Measurements from ENCODE around the gene SKIC8.

SKIC8 gene

DNA sequence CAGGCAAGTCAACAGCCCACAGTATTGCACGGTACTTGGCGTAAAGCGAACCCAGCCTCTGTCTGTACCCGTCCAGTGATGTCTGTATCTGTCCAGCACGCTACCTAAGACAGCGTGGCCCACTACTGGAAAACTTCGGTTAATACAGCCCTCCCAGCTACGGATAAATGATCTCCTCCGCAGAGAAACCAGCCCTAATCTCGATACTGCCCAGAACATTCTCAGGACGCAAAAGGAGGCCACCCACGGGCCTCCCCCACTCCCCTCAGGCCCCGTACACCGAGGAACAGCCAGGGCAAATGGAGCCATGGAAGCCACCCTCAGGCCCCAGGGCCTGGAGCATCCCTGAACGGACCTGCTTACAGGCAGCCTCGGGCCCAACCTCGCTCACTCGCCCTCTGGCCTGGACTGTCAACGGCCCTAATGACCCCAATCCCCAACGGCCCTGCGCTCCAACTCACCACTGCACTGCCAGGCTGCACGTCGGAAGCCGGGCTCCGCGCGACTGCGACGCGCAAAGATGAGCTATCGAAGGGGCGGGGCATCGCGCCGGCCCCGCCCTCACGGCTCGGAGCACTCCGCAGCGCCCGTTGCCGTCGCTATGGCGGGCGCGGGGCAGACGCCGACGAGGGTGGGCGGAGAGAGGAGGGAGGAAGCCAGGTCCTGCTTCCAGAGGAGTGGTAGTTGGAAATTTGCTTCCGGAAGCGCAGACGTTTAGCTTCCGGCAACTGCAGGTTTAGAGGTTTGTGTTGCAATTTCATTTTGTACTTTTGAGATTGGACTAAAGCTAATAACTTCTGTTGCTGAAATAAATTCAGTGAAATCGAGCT lies at the start of gene SKIC8:
SKIC8 (minus strand) TSS at position 509 of the 830 bp plus-strand sequence. CDS start 3,923 bp downstream, outside the sequence.
- DNase-seq: peak; percentile 91

DNA sequence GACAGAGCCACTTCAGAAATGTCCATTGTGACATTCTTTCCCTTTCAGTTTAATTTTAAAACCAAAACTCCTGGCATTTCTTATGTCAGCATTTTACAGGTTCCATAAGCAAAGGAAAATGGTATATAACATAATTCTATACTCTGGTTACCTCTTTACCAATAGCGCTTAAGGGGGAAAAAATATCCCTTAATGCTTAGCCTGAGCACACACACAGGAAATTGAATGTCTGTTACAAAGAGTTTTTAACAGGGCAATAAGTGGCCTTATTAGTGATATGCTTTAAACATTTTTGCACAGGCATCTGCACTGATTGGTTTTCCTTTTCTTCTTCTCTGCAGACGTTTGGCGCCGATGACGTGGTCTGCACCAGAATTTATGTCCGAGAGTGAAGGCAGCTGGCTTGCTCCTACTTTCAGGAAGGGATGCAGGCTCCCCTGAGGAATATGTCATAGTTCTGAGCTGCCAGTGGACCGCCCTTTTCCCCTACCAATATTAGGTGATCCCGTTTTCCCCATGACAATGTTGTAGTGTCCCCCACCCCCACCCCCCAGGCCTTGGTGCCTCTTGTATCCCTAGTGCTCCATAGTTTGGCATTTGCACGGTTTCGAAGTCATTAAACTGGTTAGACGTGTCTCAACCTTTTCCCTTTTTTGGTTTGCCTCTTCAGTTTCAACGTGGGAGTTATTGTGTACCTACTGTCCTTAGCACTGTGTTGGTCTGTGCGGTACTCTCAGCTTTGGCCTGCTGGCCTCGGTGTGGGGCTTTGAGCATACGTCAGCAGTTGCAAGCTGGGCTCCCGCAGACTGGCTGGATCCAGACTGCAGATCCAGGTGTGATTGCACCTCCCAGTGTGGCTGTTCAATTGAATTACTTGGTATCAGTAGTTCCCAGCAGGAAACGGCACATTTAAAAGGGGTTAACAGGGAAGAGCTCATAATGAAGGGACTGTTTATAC lies 48.5 kb upstream of the SKIC8 start:
- no peak for DNase-seq

DNA sequence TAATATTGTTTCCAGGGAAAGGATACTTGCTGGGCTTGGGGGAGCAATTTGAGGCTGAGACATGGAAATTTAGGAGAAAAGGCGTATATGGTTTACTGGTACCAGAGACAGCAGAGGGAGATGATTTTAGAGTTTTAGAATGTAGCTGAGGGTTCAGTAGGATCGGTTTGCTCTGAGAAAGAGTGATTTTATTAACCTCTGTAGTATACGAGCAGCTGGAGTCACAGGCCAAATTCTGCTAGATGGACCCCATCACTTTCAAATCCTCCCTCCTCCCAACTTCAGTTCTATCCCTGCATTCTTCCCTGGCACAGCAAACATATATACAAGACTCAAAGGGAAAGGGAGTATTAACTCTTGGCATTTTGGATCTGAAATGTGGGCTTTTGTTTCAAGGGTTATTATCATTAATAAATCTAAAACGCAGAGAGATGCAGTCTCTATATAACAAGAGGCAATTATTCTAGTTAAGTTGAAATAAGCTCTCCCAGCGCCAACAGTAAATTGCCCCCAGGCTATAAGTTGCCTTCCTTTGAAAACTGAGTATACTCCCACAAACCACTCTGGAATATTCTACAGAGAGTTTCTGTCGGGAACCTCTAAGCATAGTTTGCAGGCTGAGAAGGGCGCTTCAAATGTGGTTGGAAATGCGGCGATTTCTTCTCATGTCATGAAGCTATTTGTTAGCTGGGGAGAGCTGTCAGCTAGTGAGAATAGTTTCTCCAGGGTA lies 46.2 kb upstream of the SKIC8 start:
- no peak for DNase-seq

DNA sequence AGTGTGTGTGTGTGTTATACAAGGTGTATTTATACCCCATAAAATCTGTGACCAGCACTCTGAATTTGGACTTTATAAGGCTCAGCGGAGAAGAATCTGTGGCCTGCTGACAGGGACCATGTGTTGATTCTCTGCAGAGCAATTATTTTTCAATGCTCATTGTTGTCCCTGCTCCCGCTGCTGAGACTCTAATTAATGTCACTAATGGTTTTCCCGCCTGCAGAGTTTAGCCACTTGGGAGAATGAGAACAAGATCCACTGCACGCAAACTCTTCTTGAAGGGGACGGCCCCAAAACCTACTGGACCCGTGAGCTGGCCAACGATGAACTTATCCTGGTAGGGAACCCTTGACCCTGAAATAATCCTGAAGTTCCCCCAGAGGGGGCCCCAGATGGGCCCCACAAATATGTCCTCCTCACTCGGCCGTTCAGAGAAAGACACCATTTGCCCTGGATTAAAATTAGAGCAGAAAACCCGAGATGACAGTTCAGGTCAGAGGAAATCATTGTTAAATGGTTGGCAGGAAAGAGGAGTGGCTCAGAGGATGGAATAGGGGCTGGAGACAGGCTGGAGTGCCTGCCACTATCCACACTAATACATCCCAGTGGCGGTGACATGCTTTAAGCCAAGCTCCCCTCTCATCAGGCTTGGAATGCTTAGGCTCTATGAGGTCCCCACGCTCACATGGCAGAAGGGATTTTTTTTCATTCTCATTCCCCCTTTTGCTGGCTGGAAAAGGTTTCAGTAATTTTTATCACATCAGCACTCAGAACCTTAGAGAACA lies 44.1 kb upstream of the SKIC8 start:
- no peak for DNase-seq

DNA sequence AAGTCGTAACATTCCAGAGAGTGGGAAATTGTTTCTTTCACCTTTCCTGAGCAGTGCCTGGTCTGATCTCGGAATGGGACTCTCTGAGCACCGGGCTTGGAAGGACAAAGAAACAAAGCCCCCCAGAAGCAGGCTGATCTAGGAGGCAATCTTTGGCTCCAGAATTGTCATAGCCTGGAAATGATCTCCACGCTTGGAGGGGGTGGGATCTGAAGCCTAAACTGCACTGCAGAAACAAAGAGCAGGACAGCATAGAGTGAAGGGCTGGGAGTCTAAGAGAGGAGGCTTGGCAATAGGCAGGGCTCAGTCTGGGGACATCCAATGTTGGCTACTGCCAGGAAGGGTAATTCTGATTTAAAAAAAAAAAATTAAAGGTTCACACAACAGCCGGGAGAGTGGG lies 42.6 kb upstream of the SKIC8 start:
- no peak for DNase-seq

DNA sequence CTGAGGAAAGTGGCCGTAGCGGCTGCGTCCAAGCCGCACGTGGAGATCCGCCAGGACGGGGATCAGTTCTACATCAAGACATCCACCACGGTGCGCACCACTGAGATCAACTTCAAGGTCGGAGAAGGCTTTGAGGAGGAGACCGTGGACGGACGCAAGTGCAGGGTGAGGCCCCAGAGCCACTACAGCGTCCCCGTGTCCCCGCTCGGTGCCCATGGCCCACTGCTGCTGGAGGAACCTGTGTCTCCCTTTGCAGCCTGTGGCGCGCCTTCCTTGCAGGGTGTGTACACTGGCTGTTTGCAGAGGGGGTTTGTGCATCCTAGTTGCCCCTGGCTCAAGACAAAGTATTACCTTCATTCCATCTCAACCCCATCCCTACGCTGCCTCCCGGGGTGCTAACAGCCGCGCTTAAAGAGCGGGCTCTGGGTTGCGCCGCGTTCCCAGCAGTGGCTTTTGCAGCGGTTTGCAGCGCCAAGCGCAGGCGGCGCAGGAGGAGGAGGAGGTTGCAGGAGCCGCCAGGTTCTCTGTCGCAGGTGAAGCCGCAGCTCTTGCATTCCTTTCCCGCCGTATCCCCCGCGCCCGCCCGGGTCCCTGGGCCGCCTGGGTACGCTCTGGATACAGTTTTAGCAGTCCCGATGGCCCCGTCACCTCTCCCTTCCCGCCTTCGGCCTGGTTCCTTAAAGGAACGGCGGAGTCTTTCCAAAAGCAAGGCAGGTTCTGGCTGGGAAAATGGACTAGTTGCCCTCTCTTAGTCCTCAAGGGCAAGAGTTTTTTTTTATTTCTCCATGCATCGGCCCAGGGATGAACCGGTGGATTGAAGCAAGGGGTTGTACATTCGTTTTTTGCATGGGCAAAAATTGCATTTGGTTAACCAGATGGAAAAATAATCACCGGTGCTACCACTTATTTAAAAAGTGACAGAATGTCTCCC lies 41.9 kb upstream of the SKIC8 start:
- DNase-seq: no peak

DNA sequence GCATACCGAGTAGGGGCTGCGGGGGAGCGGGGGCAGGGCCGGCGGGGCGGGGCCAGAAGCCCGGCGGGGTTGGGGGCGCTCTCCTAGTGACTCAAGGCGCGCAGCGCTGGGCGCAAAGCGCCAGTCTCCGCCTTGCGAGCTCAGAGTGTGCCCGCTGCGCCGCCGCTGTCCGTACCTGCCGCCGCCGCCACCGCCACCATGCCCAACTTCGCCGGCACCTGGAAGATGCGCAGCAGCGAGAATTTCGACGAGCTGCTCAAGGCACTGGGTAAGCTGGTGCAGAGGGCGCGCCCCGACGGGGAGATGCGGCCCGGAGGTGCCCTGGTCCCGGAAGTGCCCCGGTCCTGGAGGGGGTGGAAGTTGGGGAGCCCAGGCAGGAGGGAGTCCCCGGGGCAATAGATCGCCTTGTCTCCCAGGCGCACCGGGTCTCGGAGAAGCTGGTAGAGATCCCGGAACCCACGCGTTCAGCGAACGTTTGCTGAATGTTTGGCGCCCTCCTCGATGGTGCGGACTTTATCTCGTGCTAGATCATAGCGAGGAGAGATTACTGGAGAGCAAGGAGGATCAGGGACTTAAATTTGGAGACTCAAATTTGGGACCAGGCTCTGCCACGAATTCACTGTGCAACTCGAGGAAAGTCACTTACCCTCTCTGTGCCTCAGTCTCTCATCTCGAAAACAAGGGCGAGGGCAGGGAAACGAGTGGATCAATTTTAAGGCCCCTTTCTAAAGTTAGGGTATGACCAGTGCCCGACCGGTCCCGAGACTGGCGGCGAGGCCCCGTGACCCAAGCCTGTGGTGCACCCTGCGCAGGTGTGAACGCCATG lies 41.0 kb upstream of the SKIC8 start, which contains the start of gene CRABP1:
CRABP1 (plus strand) TSS at position 123 of the 826 bp plus-strand sequence; CDS start at position 199, 76 bp downstream.
- DNase-seq: no peak

DNA sequence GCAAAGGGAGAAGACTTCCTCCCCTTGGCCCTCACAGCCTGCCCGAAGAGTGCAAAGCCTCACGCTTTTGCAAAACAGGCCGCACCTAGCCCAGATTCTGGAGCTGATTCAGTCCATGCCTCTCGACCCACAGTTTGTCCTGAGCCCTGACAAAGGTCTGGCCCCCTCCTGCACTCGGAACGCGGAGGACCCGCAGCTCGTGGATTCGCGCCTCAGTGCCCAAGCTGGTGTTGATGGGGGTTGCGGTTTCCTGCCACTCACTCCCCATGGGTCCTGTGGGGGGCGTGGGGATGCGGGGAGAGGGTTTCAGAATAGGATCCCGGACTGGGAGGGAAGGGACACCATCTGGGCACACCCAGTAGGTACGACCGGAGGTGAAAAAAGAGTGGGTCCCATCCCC lies 40.1 kb upstream of the SKIC8 start:
- DNase-seq: no peak

DNA sequence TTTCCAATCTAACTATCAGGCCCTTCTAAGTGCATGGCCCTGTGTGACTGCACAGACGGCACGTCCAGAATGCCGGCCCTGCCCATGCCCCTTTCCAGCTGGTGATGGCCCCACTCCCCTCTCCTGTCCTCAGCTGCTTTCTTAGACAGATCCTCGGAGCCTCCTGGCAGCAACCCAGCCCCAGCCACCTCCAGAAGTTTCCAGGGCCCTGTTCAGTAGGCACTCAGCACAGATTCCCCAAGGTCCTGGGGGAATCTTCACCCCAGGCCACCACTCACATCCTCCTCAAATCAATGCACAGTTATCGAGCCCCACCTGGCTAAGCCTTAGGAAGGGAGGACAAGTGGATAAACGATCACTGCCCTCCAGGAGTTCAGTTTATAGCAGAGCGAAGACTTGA lies 39.4 kb upstream of the SKIC8 start:
- no peak for DNase-seq

DNA sequence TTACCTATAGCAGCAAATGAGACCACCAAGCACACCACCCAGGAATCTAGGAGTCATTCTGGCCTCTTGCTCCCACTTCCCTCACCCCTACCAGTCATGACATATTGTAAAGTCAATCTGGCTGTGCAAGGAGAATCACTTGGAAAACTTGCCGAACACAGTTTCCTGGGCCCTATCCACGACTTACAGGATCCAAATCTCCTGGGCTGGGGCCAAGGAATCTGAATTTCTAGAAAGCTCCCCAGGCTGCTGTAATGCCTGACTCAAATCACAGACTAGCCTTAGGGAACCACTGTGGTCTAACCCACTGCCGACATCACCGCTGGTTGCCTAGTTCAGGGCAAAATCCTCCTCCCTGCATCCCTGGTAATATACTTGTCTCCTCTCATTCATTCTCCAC lies 36.6 kb upstream of the SKIC8 start:
- no peak for DNase-seq

DNA sequence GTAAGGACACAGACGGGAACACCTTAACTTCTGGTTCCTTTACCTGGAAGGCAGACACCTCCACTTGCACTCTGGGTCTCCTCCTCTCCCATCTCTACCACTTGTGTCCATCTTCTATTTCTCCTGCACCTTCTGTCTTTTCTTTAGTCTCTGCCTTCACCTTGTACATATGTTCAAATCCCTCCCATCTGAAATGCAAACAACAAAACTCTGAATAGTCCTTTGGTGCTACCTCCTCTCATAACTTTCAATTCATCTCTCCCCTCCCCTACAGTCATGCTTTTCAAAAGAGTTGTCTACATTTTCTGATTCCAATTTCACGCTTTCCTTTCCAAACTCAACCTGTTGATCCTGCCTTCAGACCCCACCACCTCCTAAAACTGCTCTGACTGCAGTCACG lies 35.4 kb upstream of the SKIC8 start:
- DNase-seq: no peak

DNA sequence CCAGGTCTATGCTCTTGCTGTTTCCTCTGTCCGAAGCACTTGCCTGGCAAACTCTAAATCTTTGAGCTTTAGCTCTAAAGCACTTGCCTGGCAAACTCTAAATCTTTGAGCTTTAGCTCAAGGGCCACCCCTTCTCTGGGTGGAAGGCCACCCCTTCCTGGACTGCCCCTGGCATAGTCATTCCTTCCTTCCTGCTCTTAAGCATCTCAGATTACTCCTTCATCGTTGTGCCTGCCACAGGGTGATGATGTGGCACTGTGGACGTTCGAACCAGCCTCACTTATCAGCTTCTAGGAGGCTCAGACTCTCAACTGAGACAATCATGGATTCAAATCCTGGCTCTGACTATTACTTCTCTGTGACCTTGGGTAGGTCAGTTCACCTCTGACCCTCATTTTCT lies 30.2 kb upstream of the SKIC8 start:
- no peak for DNase-seq

DNA sequence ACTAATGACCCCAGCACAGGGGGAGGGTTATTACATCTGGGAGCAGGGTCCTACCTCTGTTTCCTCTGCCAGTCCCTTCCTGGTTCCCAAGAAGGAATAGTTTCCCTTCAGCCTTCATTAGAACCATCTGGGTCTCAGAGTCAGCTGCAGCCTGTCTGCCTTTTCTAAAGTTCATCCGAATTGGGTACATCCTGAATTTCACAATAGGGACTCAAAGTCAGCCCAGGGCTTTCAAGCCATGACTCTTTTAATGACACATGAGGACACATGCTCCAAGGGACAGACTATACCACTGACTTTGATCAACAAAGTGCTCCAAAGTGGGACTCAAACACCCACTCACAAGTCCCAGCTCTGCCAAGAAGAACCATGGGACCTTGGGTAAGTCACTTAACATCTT lies 28.1 kb upstream of the SKIC8 start:
- no peak for DNase-seq

DNA sequence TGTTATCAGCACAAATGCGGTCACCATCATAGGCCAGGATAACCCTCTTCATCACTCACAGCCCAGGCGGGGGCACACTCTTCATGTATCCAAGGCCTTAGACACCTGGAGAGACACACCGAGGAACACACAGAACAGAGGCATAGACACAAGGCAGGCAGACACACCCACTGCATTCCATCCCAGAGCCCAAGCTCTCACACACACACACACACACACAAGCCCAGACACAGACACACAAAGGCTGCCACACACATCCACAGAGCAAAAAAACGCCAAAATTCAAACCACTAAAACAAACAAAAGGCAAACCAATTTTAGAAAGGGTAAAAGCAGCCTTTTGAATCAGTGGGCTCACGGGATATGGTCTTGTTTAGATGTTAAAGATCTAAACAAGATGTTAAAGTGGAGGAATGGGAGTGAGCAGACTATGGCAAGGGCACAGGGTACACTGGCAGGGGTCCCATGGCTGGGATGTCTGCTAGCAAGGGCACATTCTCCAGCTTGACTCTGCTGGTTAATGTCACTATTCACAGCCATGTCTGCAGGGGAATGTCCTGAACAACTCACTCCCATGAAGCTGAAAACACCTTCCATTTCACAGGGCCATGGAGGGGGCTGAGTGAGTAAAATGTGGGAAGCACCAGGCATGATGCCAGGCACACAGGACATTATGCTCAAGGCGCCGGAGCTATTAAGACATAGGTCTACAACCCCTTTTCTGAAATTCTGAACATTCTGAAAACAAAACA lies 25.9 kb upstream of the SKIC8 start:
- no peak for DNase-seq

DNA sequence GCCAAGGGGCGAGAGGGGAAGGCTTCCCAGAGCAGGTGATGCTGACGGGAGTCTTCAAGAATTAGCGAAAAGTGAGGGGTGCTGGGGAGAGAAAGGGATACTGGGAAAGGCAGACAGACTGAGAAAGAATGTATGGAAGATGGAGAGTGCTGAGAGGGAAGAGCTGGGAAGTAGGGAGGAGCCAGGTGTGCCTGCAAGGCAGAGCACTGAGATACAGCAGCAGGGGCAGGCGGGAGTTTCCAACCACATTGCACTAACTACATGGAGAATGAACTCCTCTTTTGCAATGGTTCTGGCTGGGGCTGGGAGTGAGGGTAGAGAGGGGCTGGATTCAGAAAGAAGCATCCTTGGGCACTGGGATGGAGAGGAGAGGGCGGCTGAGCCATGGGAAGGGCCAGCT lies 24.7 kb upstream of the SKIC8 start:
- DNase-seq: no peak

DNA sequence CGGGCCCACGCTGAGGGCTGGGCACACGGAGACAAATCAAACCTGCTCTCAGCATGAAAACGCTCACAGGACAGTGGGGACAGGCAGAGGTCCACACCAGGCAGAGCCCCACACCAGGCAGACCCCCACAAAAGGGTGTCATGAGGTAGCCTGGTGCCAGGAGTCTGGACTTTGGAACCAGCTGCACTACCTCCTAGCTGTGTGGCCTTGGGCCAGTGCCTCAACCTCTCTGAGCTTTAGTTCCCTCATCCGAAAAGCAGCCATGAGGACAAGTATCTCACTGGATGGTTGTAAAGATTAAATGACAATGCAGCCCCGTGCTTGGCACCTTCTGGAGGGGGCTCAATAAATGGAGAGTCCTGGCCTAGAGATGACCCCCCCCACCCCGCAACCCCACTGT lies 24.3 kb upstream of the SKIC8 start:
- DNase-seq: no peak

DNA sequence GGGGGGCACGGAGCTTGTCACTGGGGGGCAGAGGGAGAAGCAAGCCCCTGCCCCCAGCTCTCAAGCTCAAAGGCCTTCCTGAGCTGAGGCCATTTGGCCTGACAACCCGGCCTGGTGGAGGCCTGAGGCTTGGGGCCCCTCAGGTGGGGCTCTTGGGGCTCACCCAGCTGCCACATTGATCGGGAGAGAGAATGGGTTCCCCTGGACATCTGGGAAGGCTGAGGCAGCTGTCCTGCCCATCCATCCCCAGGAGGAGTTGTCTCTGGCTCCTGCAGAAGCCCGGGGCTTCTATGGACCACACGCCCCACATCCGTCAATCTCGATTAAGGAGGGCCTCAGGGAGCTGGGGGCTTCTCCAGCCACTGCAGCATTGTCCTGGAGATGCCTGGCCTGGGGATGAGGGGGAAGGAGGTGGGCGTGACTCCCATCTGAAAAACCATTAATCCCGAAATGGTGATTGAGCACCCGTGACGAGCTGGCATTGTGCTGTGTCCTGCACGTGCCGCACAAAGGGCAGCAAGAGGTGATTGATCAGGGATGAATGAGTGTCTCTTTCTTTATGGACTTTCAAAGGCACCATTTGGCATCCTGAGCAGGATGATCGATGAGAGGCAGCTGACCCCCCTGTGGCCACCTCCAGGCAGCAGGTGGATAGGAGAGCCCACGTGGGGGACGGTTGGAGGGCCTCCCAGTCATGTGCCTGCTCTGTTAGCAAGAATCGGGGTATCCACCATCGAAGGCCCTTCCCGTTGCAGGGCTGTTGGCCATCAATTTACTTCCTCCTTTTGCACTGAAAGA lies 23.5 kb upstream of the SKIC8 start:
- DNase-seq: no peak

DNA sequence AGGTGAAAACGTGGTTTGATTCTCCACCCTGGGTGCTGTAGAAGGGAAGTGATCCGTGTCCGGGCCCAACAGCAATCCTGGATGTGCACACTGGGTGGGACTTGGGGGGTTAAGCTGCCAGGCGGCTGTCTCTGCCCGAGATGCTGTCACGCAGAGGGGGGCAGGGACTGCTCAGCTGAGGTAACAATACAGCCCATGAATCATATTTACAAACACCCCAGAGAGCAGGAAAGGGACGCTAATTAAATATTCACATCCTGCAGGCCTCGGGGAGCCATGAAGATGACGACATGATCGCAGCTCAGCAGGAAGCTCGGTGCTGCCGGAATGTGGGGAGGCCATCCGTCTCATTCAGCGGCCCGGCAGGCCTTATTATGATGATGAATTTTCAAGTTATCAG lies 22.8 kb upstream of the SKIC8 start:
- DNase-seq: no peak

DNA sequence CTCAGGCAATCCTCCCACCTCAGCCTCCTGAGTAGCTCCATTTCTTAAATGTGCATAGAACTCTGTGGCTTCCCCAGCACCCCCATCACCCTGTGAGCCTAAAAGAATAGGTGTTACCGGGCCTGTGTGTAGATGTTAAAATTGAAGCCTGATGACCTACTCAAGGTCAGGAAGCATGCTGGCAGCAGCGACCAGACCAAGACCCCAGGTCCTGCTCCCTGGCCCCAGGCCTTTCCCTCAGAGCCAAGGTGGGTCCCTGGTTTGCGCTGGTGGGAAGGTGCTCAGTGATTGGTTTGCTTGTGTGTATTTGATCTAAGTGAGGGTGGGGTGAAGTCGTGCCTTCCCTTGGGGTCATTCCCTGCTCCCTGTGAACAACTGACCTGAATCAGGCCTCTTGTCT lies 22.4 kb upstream of the SKIC8 start:
- DNase-seq: no peak

All from stimulated activated CD4-positive, alpha-beta T cell treated with anti-CD3 and anti-CD28 coated beads, Interleukin-4, amount 100 ng/mL, for 1 hour (primary cell).